Right atrium auricular region (tissue), 2 donors: ENCODE data around the gene ZBTB20. TPM values are rescaled to one million over a fixed set of nuclear protein-coding genes. Genes with fewer than 3 reads are reported as not detected.

Source experiments
- DNase-seq: peaks from one replicate; pipeline ENCODE4 v3.0.0-alpha.2; 2019; ENCODE audit warnings: low spot score
- H3K27ac ChIP-seq, 2 donors: fragments of 200-600 bp; sonication (generic); 1 replicate in 1 of 2; 2 replicates in 1 of 2; pipeline ENCODE4 v1.5.1; 2016 to 2019
- H3K27me3 ChIP-seq, 2 donors: fragments of 200-600 bp; sonication (generic); one replicate each; pipeline versions ENCODE4 v1.5.1 to v1.6.0; 2017 to 2019
- H3K36me3 ChIP-seq: fragments of 200-600 bp; sonication (generic); one replicate; pipeline ENCODE4 v1.5.1; 2016
- H3K4me1 ChIP-seq, 2 donors: fragments of 200-600 bp; sonication (generic); one replicate each; pipeline versions ENCODE4 v1.5.1 to v1.6.0; 2017 to 2019
- H3K4me3 ChIP-seq, 2 donors: fragments of 200-600 bp; sonication (generic); 1 replicate in 1 of 2; 2 replicates in 1 of 2; pipeline ENCODE4 v1.5.1; 2017 to 2019; ENCODE audit warnings: mild to moderate bottlenecking in 1 of 2, moderate library complexity in 1 of 2
- H3K9me3 ChIP-seq, 2 donors: fragments of 200-600 bp; sonication (generic); one replicate each; pipeline ENCODE4 v1.5.1; 2019
- total RNA-seq, 2 donors: library from RNA; depleted of rRNA; stranded (reverse); fragments of >200 nt; gene quantifications; one replicate each; pipeline ENCODE4 v1.1.0, GENCODE V29; 2016
- TF ChIP-seq, protein P1 (sequence below), 2 donors: fragments of 200-600 bp; sonication (generic); IDR thresholded peaks; one replicate each; pipeline ENCODE4 v1.5.1; 2019; ENCODE audit warnings: antibody characterized with exemption in 2 of 2

Gene ZBTB20
- total RNA-seq, 2 donors from 2014 or later = 84.6 to 90.8 TPM

DNA sequence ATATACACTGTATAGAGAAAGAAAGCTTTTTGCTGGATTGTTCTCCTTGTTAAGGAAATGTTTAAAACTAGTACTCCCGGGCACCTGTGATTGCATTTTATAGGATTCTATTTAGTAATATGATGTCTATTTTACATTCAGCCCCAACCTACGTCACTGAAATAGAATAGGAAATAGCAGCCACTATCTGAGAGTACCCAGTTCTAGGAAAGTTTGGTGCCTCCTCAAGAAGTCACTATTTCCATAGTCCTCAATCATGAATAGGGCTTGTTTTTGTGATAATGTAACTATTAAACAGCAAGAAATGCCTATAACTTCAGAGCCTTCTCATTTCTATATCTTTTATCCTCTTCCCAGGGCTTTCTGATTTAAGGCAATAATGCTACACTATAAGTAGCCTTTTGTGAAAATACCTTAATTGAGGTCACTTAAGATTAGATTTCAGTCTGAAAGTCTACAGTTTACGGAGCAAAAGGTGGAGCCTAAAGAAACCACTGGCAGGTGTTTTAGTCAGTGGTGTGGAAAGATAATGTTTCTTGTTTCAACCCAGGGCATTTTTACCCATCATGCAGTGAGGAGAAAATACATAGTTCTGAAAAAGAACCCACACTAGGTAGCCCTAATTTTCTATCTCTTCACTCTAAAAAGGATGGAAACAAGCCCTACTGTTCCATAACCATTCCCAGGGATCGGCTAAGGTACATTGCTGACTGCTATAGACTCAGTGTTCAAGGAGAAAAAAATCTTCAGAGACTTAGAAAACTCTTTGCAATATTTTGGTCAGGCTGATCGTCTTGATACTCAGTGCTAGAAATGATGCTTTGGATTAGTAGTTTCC lies 814.5 kb downstream of the ZBTB20 start:
- no peak for DNase-seq
- Histone ChIP-seq H3K36me3 (peaks cover 8% of the 10 kb centered on the region), H3K4me1 (no peaks in the 10 kb centered on the region), H3K4me3 (no peak overlapping the region), H3K27ac (no peak overlapping the region), H3K27me3 (no peaks in the 10 kb centered on the region), H3K9me3 (no peaks in the 10 kb centered on the region)
- TF ChIP-seq, protein P1, sequence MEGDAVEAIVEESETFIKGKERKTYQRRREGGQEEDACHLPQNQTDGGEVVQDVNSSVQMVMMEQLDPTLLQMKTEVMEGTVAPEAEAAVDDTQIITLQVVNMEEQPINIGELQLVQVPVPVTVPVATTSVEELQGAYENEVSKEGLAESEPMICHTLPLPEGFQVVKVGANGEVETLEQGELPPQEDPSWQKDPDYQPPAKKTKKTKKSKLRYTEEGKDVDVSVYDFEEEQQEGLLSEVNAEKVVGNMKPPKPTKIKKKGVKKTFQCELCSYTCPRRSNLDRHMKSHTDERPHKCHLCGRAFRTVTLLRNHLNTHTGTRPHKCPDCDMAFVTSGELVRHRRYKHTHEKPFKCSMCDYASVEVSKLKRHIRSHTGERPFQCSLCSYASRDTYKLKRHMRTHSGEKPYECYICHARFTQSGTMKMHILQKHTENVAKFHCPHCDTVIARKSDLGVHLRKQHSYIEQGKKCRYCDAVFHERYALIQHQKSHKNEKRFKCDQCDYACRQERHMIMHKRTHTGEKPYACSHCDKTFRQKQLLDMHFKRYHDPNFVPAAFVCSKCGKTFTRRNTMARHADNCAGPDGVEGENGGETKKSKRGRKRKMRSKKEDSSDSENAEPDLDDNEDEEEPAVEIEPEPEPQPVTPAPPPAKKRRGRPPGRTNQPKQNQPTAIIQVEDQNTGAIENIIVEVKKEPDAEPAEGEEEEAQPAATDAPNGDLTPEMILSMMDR (IDR thresholded peaks at IDR 0.05) = no peak

DNA sequence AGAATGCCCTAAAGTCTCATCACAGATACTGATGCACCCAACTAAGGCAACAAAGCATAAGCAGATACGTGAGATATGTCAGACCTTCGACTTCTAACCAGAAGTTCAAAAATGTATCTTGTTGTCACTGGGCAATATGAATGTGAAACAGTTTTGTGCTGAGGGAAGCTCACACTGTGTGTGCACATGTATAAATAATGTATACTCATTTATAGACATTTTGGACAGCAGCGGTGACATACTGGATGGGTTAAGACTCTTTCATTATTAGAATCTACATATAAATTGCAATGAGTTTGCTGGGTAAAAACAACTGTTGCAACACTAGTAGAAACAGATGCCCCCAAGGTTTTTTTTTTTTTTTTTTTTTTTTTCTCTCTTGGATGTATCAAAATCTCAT lies 815.4 kb downstream of the ZBTB20 start:
- Histone ChIP-seq H3K4me1 (no peaks in the 10 kb centered on the region), H3K27me3 (no peaks in the 10 kb centered on the region), H3K9me3 (no peaks in the 10 kb centered on the region), H3K4me3 (no peak overlapping the region), H3K36me3 (peaks cover 8% of the 10 kb centered on the region), H3K27ac (no peak overlapping the region)
- DNase-seq = no peak
- TF ChIP-seq, protein P1 (IDR thresholded peaks at IDR 0.05) = no peak

DNA sequence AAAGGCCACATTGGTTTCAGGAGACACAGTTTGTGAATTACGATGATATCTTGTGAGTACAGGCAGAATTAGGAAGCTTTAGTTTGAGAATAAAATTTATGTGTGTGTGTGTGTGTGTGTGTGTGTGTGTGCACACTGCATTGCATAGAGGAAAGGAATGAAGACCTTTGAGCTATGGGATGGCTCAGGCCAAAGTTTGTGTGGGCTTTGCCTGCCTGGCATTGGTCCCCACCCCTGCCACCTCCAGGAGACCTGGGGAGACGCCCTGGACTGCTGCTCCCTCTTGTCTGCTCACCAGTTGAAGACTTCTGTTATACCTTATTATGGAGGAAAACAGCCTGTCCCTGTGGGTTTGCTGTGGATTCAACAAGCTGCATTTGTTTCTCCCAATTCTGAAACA lies 816.1 kb downstream of the ZBTB20 start:
- peaks cover 8% of the 10 kb centered on the region for H3K36me3 ChIP-seq
- TF ChIP-seq, protein P1 (IDR thresholded peaks at IDR 0.05) = no peak
- H3K27ac ChIP-seq = no peak overlapping the region
- H3K9me3 ChIP-seq = no peaks in the 10 kb centered on the region
- no peak overlapping the region for H3K4me3 ChIP-seq
- no peak for DNase-seq
- H3K27me3 ChIP-seq = no peaks in the 10 kb centered on the region
- no peaks in the 10 kb centered on the region for H3K4me1 ChIP-seq

DNA sequence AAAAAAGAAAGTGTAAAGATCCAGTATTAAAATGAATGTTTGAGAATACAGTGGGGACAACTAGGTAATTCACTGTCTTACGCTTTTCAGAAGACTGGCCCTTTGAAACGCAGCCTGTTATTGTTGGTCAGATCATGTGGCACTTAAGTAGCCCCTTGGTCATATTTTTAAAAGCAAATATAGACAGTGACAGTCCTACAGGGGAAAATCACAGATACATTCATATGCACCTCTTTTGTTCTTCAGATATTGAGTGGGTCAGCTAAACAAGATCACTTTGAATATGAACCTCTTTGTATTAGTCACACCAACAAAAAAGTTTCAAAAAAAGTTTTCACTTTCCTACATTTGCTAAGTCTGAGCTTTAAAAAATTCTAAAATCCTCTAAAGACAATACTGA lies 817.3 kb downstream of the ZBTB20 start:
- Histone ChIP-seq H3K27ac (no peak overlapping the region), H3K4me1 (no peaks in the 10 kb centered on the region), H3K27me3 (no peaks in the 10 kb centered on the region), H3K4me3 (no peak overlapping the region), H3K9me3 (no peaks in the 10 kb centered on the region), H3K36me3 (peaks cover 8% of the 10 kb centered on the region)
- TF ChIP-seq, protein P1 (IDR thresholded peaks at IDR 0.05) = no peak
- no peak for DNase-seq

DNA sequence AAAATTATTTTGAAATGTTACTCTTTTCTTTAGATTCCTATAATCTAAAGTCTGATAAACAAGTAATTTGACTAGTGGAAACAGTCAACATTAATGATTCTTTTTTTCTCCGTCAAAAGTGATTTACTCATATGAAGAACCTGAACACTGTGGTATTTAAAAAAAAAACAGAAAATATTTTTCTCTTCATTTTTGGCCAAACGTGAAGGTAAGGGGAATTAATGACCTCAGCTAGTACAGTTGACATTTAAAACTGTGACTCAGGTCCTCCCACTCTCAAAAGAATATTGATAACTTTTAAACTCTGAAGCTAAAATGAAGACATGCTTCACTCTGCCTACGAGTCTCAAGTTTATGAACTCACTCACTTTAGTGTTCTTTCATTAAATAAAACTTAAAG lies 818.7 kb downstream of the ZBTB20 start:
- Histone ChIP-seq H3K4me1 (no peaks in the 10 kb centered on the region), H3K27me3 (no peaks in the 10 kb centered on the region), H3K36me3 (peaks cover 8% of the 10 kb centered on the region), H3K4me3 (no peak overlapping the region), H3K9me3 (no peaks in the 10 kb centered on the region), H3K27ac (no peak overlapping the region)
- no peak for DNase-seq
- TF ChIP-seq, protein P1 (IDR thresholded peaks at IDR 0.05) = no peak

DNA sequence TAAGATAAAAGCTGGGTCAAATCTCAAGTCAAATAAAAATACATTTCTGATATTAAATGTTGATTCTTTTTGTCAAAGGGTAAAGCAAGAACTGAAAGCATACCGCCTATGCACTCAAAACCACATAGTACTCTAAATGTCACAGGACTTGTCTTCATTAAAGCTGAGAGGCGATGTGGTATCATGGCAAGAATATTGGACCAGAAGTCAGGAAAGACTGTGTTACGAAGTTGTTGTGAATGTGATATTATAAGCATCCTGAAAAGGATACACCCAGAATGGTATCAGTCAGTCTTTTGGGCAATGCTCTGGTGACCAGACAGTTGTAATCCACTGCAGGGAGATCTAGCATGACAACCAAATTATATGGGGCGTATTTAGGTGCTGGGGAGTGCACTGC lies 819.4 kb downstream of the ZBTB20 start:
- no peak overlapping the region for H3K27ac ChIP-seq
- no peak for DNase-seq
- H3K4me1 ChIP-seq = no peaks in the 10 kb centered on the region

More for the DNA sequence above, 819.4 kb downstream of the ZBTB20 start:
- TF ChIP-seq, protein P1 (IDR thresholded peaks at IDR 0.05) = no peak
- Histone ChIP-seq H3K9me3 (no peaks in the 10 kb centered on the region), H3K27me3 (no peaks in the 10 kb centered on the region), H3K36me3 (peaks cover 8% of the 10 kb centered on the region), H3K4me3 (no peak overlapping the region)
